ENCODE results near the gene GDF2.

- TF ChIP-seq CTCF (IDR thresholded peaks at IDR 0.05) = no peak
- no peak for TF ChIP-seq POLR2A (IDR thresholded peaks at IDR 0.05)
- TF ChIP-seq POLR2AphosphoS5 (IDR thresholded peaks at IDR 0.05; ENCODE audit: insufficient read depth in 1 of 2, low read depth in 1 of 2) = no peak
Measured at GRCh38 chr10:47288236-47288635, 34.0 kb upstream of the GDF2 start.

Data from vagina (tissue), 2 donors.